ENCODE data around the gene GRB14. TPM values are rescaled to one million over a fixed set of nuclear protein-coding genes. Genes with fewer than 3 reads are reported as not detected.

Gene GRB14
- total RNA-seq, 1 donor from 2014 or later, result 11.1 TPM

DNA sequence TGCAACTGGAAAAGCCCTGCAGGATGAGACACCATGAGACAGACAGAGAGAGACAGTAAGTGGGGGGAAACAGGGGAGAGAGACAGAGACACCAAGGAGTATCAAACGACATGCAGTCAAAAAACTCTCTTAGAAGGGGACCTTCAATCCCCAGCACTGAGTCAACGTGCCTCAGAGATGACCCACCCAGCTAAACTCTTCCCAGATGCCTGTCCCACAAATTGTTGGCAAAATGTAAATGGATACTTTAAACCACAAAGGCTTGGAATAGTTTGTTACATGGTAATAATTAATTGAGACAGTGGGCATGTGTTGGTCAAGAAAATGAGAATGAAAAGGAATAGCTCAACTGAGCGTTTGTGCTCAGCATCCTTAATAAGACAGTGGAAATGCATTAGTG lies 98.3 kb downstream of the GRB14 start:
- H3K27me3 ChIP-seq (ENCODE audit: insufficient read depth, low read length), result no peaks in the 10 kb centered on the region
- H3K36me3 Mint-ChIP-seq (ENCODE audit: low read depth, unreplicated experiment), result peaks cover 13% of the 10 kb centered on the region
- H3K27ac ChIP-seq (ENCODE audit: low read depth, low read length), result no peak overlapping the region
- H3K36me3 ChIP-seq (ENCODE audit: insufficient read depth, low read length), result no peaks in the 10 kb centered on the region
- H3K4me3 Mint-ChIP-seq (ENCODE audit: unreplicated experiment), result no peak overlapping the region
- peaks cover 9% of the 10 kb centered on the region for H3K4me1 Mint-ChIP-seq (ENCODE audit: low read depth, unreplicated experiment)
- FAIRE-seq (no peak), DNase-seq (ENCODE audit: low read depth) (peak; percentile 66)
- H3K27me3 Mint-ChIP-seq (ENCODE audit: low read depth, unreplicated experiment), result no peaks in the 10 kb centered on the region
- TF ChIP-seq EZH2 (IDR thresholded peaks at IDR 0.05; ENCODE audit: insufficient read depth, low read length), result no peak
- TF ChIP-seq, protein P1, sequence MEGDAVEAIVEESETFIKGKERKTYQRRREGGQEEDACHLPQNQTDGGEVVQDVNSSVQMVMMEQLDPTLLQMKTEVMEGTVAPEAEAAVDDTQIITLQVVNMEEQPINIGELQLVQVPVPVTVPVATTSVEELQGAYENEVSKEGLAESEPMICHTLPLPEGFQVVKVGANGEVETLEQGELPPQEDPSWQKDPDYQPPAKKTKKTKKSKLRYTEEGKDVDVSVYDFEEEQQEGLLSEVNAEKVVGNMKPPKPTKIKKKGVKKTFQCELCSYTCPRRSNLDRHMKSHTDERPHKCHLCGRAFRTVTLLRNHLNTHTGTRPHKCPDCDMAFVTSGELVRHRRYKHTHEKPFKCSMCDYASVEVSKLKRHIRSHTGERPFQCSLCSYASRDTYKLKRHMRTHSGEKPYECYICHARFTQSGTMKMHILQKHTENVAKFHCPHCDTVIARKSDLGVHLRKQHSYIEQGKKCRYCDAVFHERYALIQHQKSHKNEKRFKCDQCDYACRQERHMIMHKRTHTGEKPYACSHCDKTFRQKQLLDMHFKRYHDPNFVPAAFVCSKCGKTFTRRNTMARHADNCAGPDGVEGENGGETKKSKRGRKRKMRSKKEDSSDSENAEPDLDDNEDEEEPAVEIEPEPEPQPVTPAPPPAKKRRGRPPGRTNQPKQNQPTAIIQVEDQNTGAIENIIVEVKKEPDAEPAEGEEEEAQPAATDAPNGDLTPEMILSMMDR (IDR thresholded peaks at IDR 0.05; ENCODE audit: insufficient read depth, low read depth, low read length), result no peak
- H3K9me3 Mint-ChIP-seq (ENCODE audit: unreplicated experiment), result peaks cover 11% of the 10 kb centered on the region
- H4K20me1 ChIP-seq (ENCODE audit: insufficient read depth, low read length), result no peaks in the 10 kb centered on the region
- H3K9ac ChIP-seq (ENCODE audit: low read length), result no peak overlapping the region
- peak overlapping the region; percentile 31 for H3K27ac Mint-ChIP-seq (ENCODE audit: unreplicated experiment)
- H3K4me1 ChIP-seq (ENCODE audit: insufficient read depth, low read length), result peaks cover 8% of the 10 kb centered on the region
- no peaks in the 10 kb centered on the region for H3K79me2 ChIP-seq (ENCODE audit: insufficient read depth, low read length)
- no peak overlapping the region for H2AFZ ChIP-seq (ENCODE audit: low read depth, low read length)
- no peak overlapping the region for H3K4me3 ChIP-seq (ENCODE audit: insufficient read depth, low read depth, low read length)
- peak overlapping the region; percentile 11 for H3K4me2 ChIP-seq (ENCODE audit: low read length)
- H3K9me3 ChIP-seq (ENCODE audit: insufficient read depth, low read depth, low read length), result peaks cover 2% of the 10 kb centered on the region

DNA sequence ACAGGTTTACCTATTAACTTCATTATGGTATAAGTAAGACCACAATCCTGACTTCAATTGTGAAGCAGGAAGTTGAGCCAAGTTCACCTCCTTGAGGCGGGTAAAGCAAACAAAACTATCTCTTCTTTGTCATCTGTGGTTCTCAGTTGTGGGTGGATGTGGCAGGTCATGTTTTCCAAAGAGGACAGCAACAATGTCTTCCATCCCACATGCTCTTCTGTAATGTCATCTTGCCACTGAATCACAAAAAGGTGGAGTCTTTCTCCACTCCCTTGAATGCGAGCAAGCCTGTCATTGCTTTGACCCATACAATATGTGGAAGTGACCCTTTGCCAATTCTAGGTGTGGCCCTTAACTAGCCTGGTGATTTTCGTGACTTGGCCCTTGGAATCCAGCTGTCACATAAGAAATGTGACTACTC lies 98.7 kb downstream of the GRB14 start:
- Histone ChIP-seq H3K4me1 (ENCODE audit: insufficient read depth, low read length) (peaks cover 8% of the 10 kb centered on the region), H3K4me2 (ENCODE audit: low read length) (peak overlapping the region; percentile 11), H3K27me3 (ENCODE audit: insufficient read depth, low read length) (no peaks in the 10 kb centered on the region), H3K36me3 (ENCODE audit: insufficient read depth, low read length) (no peaks in the 10 kb centered on the region), H4K20me1 (ENCODE audit: insufficient read depth, low read length) (no peaks in the 10 kb centered on the region), H3K9ac (ENCODE audit: low read length) (no peak overlapping the region), H3K79me2 (ENCODE audit: insufficient read depth, low read length) (no peaks in the 10 kb centered on the region), H3K27ac (ENCODE audit: low read depth, low read length) (no peak overlapping the region), H2AFZ (ENCODE audit: low read depth, low read length) (no peak overlapping the region), H3K9me3 (ENCODE audit: insufficient read depth, low read depth, low read length) (peaks cover 2% of the 10 kb centered on the region), H3K4me3 (ENCODE audit: insufficient read depth, low read depth, low read length) (no peak overlapping the region)
- FAIRE-seq (no peak), DNase-seq (ENCODE audit: low read depth) (peak; percentile 9)
- Mint-ChIP-seq H3K4me3 (ENCODE audit: unreplicated experiment) (no peak overlapping the region), H3K36me3 (ENCODE audit: low read depth, unreplicated experiment) (peaks cover 13% of the 10 kb centered on the region), H3K9me3 (ENCODE audit: unreplicated experiment) (peaks cover 11% of the 10 kb centered on the region), H3K27me3 (ENCODE audit: low read depth, unreplicated experiment) (no peaks in the 10 kb centered on the region), H3K4me1 (ENCODE audit: low read depth, unreplicated experiment) (peaks cover 9% of the 10 kb centered on the region), H3K27ac (ENCODE audit: unreplicated experiment) (peak overlapping the region; percentile 31)
- no peak for TF ChIP-seq EZH2 (IDR thresholded peaks at IDR 0.05; ENCODE audit: insufficient read depth, low read length)
- TF ChIP-seq, protein P1 (IDR thresholded peaks at IDR 0.05; ENCODE audit: insufficient read depth, low read depth, low read length), result no peak

DNA sequence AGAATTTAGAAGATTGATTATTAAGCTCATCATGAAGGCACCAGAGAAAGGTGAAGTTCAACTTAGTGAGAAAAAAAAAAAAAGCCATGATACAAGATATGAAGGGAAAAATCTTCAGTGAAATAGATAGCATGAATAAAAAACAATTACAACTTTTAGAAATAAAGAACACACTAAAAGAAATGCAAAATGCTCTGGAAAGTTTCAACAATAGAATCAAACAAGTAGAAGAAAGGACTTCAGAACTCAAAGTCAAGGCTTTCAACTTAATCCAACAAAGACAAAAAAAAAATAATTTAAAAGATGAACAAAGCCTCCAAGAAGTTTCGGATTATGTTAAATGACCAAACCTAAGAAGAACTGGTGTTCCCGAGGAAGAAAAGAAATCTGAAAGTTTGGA lies 105.5 kb downstream of the GRB14 start:
- H3K9ac ChIP-seq (ENCODE audit: low read length), result no peak overlapping the region
- no peak overlapping the region for H3K4me3 Mint-ChIP-seq (ENCODE audit: unreplicated experiment)
- H3K9me3 ChIP-seq (ENCODE audit: insufficient read depth, low read depth, low read length), result peaks cover 2% of the 10 kb centered on the region
- H2AFZ ChIP-seq (ENCODE audit: low read depth, low read length), result no peak overlapping the region
- no peak for FAIRE-seq
- no peaks in the 10 kb centered on the region for H3K79me2 ChIP-seq (ENCODE audit: insufficient read depth, low read length)
- H3K36me3 Mint-ChIP-seq (ENCODE audit: low read depth, unreplicated experiment), result peaks cover 36% of the 10 kb centered on the region
- peaks cover 18% of the 10 kb centered on the region for H3K4me1 Mint-ChIP-seq (ENCODE audit: low read depth, unreplicated experiment)
- no peaks in the 10 kb centered on the region for H4K20me1 ChIP-seq (ENCODE audit: insufficient read depth, low read length)
- no peak for DNase-seq (ENCODE audit: low read depth)
- TF ChIP-seq, protein P1 (IDR thresholded peaks at IDR 0.05; ENCODE audit: insufficient read depth, low read depth, low read length), result no peak
- no peak for TF ChIP-seq EZH2 (IDR thresholded peaks at IDR 0.05; ENCODE audit: insufficient read depth, low read length)
- peaks cover 28% of the 10 kb centered on the region for H3K9me3 Mint-ChIP-seq (ENCODE audit: unreplicated experiment)
- H3K36me3 ChIP-seq (ENCODE audit: insufficient read depth, low read length), result no peaks in the 10 kb centered on the region
- no peaks in the 10 kb centered on the region for H3K27me3 ChIP-seq (ENCODE audit: insufficient read depth, low read length)
- H3K4me1 ChIP-seq (ENCODE audit: insufficient read depth, low read length), result peaks cover 7% of the 10 kb centered on the region
- no peaks in the 10 kb centered on the region for H3K27me3 Mint-ChIP-seq (ENCODE audit: low read depth, unreplicated experiment)
- no peak overlapping the region for H3K4me3 ChIP-seq (ENCODE audit: insufficient read depth, low read depth, low read length)
- no peak overlapping the region for H3K4me2 ChIP-seq (ENCODE audit: low read length)
- no peak overlapping the region for H3K27ac Mint-ChIP-seq (ENCODE audit: unreplicated experiment)
- no peak overlapping the region for H3K27ac ChIP-seq (ENCODE audit: low read depth, low read length)
